Right renal pelvis (tissue), 4 donors: ENCODE results near the gene TOR1AIP1. TPM values are rescaled to one million over a fixed set of nuclear protein-coding genes. Genes with fewer than 3 reads are reported as not detected.
"Not testable (repeated sequence)": the region's sequence is repeated elsewhere in the genome, so short reads cannot be mapped to it uniquely, and the experiment has no call there.

ENCODE experiments used
- DNase-seq, 4 donors: peaks; one replicate each; pipeline ENCODE4 v3.0.0-alpha.2; 2013; ENCODE audit warnings: low read depth in 4 of 4, low spot score in 3 of 4, missing footprints in 1 of 4
- polyA plus RNA-seq, 4 donors: library from polyadenylated mRNA; unstranded; fragments of 120-200 nt; gene quantifications; one replicate each; pipeline ENCODE4 v1.2.1, GENCODE V29; 2013; ENCODE audit not compliant: insufficient read length in 4 of 4

The TOR1AIP1 gene
- 10 to 100 TPM; 50.5 to 61.0 (median 60.5) TPM for polyA plus RNA-seq

- peak; percentile 92 to 97 (median 96) for DNase-seq
These were observed at the start of gene TOR1AIP1 for GRCh38 chr1:179882253-179883039. Gene TOR1AIP1 (plus strand): TSS chr1:179882285. CDS start chr1:179882503, 218 bp downstream.

GRCh38 chr1:179836686-179837445, 45.2 kb upstream of the TOR1AIP1 start:
- not testable (repeated sequence) for DNase-seq

- DNase-seq: no peak
These were observed 42.0 kb upstream of the TOR1AIP1 start for GRCh38 chr1:179840107-179840506.

- no peak for DNase-seq
These were observed 33.9 kb upstream of the TOR1AIP1 start for GRCh38 chr1:179848233-179848632.

- DNase-seq: no peak
These were observed 29.0 kb upstream of the TOR1AIP1 start for GRCh38 chr1:179853102-179853501.

GRCh38 chr1:179855831-179856230, 26.3 kb upstream of the TOR1AIP1 start:
- not testable (repeated sequence) for DNase-seq

GRCh38 chr1:179856296-179856695, 25.8 kb upstream of the TOR1AIP1 start:
- DNase-seq: no peak

GRCh38 chr1:179857009-179857408, 25.1 kb upstream of the TOR1AIP1 start:
- DNase-seq: no peak

- DNase-seq: no peak
These were observed 21.4 kb upstream of the TOR1AIP1 start for GRCh38 chr1:179860652-179861051.

- no peak for DNase-seq
These were observed 16.7 kb upstream of the TOR1AIP1 start for GRCh38 chr1:179865377-179865776.

GRCh38 chr1:179866616-179867015, 15.5 kb upstream of the TOR1AIP1 start:
- DNase-seq: no peak

- DNase-seq: no peak
These were observed 14.4 kb upstream of the TOR1AIP1 start for GRCh38 chr1:179867493-179868330.

- DNase-seq: no peak
These were observed 11.2 kb upstream of the TOR1AIP1 start for GRCh38 chr1:179870870-179871269.

- DNase-seq: no peak
These were observed 10.1 kb upstream of the TOR1AIP1 start for GRCh38 chr1:179871940-179872339.

GRCh38 chr1:179872558-179872957, 9.5 kb upstream of the TOR1AIP1 start:
- DNase-seq: no peak

GRCh38 chr1:179873438-179873851, 8.6 kb upstream of the TOR1AIP1 start:
- DNase-seq: no peak

- no peak for DNase-seq
These were observed 6.3 kb upstream of the TOR1AIP1 start for GRCh38 chr1:179875596-179876299.

- DNase-seq: no peak
These were observed 5.8 kb upstream of the TOR1AIP1 start for GRCh38 chr1:179876300-179876715.

GRCh38 chr1:179877586-179878265, 4.4 kb upstream of the TOR1AIP1 start, which contains the start of gene TOR1AIP2:
Gene TOR1AIP2 (minus strand): TSS chr1:179877803. CDS start chr1:179852665, 25,138 bp downstream.
- DNase-seq: peak in 3 of 4 donors; percentile 70 to 80 (median 78)
